Panc1 (cell line): ENCODE results near the gene TMEM212. TPM values are rescaled to one million over a fixed set of nuclear protein-coding genes. Genes with fewer than 3 reads are reported as not detected.

Experiments used
- ATAC-seq: fragments of 200-7000 bp; cut with Tn5 transposase; 2 replicates; pipeline ENCODE4 v1.9.1; 2020; ENCODE audit warnings: mild to moderate bottlenecking, moderate library complexity
- BruUV-seq: library from RNA; stranded (reverse); fragments of 400-500 nt; replicated peaks from 2 replicates; lab custom pipeline; 2021; lab: Mats Ljungman, UMichigan
- CTCF ChIA-PET: fragments of 300-600 bp; sonication (Branson Sonifier 250); formaldehyde crosslinking; loops from one replicate; lab custom pipeline; 2022; ENCODE audit warnings: antibody characterized with exemption; lab: Charles Lee
- POLR2A ChIA-PET: fragments of 300-600 bp; sonication (Branson Sonifier 250); formaldehyde crosslinking; loops from one replicate; lab custom pipeline; 2022; ENCODE audit warnings: antibody characterized with exemption; lab: Charles Lee
- DNase-seq: peaks from one replicate; pipeline ENCODE4 v3.0.0-alpha.2; 2010; ENCODE audit warnings: low read depth, low spot score
- H3K27ac ChIP-seq: 2 replicates; pipeline ENCODE4 v1.5.1; 2011; ENCODE audit warnings: mild to moderate bottlenecking, low read length, inconsistent platforms
- H3K27me3 ChIP-seq: fragments of 200-500 bp; sonication (Bioruptor generic); 2 replicates; pipeline ENCODE4 v1.6.0; 2014; ENCODE audit warnings: low read length, inconsistent platforms; ENCODE audit not compliant: control insufficient read depth, insufficient read depth
- H3K36me3 ChIP-seq: fragments of 200-500 bp; sonication (Bioruptor generic); 2 replicates; pipeline ENCODE4 v1.5.1; 2014; ENCODE audit warnings: inconsistent platforms, mild to moderate bottlenecking, low read length, moderate library complexity; ENCODE audit not compliant: control insufficient read depth, insufficient read depth
- H3K4me1 ChIP-seq: 2 replicates; pipeline ENCODE4 v1.5.1; 2011; ENCODE audit warnings: inconsistent platforms, mild to moderate bottlenecking, low read length, moderate library complexity; ENCODE audit not compliant: control insufficient read depth, insufficient read depth
- H3K4me3 ChIP-seq, 2 experiments: 2 replicates each; pipeline ENCODE4 v1.5.1; 2011 to 2012; ENCODE audit warnings: low read depth in 2 of 2, low read length in 2 of 2, mild to moderate bottlenecking in 2 of 2, inconsistent platforms in 1 of 2, moderate library complexity in 1 of 2
- H3K9me3 ChIP-seq: fragments of 200-500 bp; sonication (Bioruptor generic); 2 replicates; pipeline ENCODE4 v1.5.1; 2014; ENCODE audit warnings: low read depth, mild to moderate bottlenecking, inconsistent platforms, low read length, moderate library complexity; ENCODE audit not compliant: control insufficient read depth, insufficient read depth
- POLR2AphosphoS5 ChIP-seq: IDR thresholded peaks from 2 replicates; pipeline ENCODE4 v1.6.1; 2012; ENCODE audit warnings: mild to moderate bottlenecking, low read depth, low read length, moderate library complexity
- SIN3A ChIP-seq: IDR thresholded peaks from 2 replicates; pipeline ENCODE4 v1.6.1; 2012; ENCODE audit warnings: low read depth, mild to moderate bottlenecking, low read length, moderate library complexity, borderline replicate concordance; ENCODE audit not compliant: insufficient read depth
- TCF7L2 ChIP-seq: IDR thresholded peaks from 2 replicates; pipeline ENCODE4 v1.6.1; 2011; ENCODE audit warnings: mild to moderate bottlenecking, low read depth, low read length, inconsistent platforms
- in situ Hi-C: cut with HindIII; loops from 2 replicates; pipeline ENCODE4 v1.10.0; 2016; ENCODE audit warnings: low sequenced_read_pairs, low pct_unique_long_range_greater_than_20kb
- intact Hi-C: fragments of 100-400 bp; cut with micrococcal nuclease; formaldehyde crosslinking; loops from one replicate; pipeline ENCODE4 v1.10.0; 2022; ENCODE audit not compliant: unreplicated experiment
- total RNA-seq: library from RNA; stranded (reverse); gene quantifications from one replicate; pipeline ENCODE4 v1.2.1, GENCODE V29; 2021; ENCODE audit not compliant: unreplicated experiment
- TF ChIP-seq, protein P1 (sequence below), 2 experiments: IDR thresholded peaks; 2 replicates each; pipeline ENCODE4 v1.6.1; 2011 to 2012; ENCODE audit warnings: low read depth in 2 of 2, control low read depth in 1 of 2, low read length in 1 of 2, mild to moderate bottlenecking in 1 of 2, moderate library complexity in 1 of 2; ENCODE audit not compliant: insufficient read depth in 1 of 2
- TF ChIP-seq, protein P2 (sequence below): fragments of 450-650 bp; IDR thresholded peaks from 2 replicates; pipeline ENCODE4 v1.5.1; 2017; ENCODE audit warnings: mild to moderate bottlenecking

The TMEM212 gene
- total RNA-seq, 1 experiment from 2014 or later: not detected

DNA sequence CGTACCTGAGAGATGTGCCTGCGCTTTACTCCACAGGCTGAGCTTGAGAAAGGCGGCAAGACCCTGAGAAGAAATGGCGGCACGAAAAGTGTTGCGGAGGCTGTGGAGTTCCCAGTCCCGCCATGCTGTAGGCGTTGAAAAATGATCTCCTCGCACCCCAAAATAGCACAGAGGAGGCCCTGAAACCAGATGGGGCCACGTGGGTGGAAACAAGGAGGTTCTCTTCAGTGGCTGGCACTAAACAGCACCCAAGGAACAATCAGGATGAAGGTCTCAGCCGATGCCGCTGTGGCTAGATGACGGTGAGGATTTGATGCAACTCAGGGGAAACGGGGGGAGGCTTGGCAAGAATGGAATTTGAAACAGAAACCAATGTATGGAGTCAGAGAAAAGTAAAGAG is 57.3 kb downstream of the TMEM212 start:
- Histone ChIP-seq H3K4me1 (no peaks in the 10 kb centered on the region), H3K36me3 (no peaks in the 10 kb centered on the region), H3K27ac (no peak overlapping the region), H3K27me3 (no peaks in the 10 kb centered on the region; the same call in 1 of the 2 replicates), H3K9me3 (no peaks in the 10 kb centered on the region), H3K4me3 (no peak overlapping the region)
- in situ Hi-C loops (no loop called here), intact Hi-C loops (no loop called here)
- ATAC-seq (no peak), DNase-seq (no peak)
- TF ChIP-seq, protein P1, sequence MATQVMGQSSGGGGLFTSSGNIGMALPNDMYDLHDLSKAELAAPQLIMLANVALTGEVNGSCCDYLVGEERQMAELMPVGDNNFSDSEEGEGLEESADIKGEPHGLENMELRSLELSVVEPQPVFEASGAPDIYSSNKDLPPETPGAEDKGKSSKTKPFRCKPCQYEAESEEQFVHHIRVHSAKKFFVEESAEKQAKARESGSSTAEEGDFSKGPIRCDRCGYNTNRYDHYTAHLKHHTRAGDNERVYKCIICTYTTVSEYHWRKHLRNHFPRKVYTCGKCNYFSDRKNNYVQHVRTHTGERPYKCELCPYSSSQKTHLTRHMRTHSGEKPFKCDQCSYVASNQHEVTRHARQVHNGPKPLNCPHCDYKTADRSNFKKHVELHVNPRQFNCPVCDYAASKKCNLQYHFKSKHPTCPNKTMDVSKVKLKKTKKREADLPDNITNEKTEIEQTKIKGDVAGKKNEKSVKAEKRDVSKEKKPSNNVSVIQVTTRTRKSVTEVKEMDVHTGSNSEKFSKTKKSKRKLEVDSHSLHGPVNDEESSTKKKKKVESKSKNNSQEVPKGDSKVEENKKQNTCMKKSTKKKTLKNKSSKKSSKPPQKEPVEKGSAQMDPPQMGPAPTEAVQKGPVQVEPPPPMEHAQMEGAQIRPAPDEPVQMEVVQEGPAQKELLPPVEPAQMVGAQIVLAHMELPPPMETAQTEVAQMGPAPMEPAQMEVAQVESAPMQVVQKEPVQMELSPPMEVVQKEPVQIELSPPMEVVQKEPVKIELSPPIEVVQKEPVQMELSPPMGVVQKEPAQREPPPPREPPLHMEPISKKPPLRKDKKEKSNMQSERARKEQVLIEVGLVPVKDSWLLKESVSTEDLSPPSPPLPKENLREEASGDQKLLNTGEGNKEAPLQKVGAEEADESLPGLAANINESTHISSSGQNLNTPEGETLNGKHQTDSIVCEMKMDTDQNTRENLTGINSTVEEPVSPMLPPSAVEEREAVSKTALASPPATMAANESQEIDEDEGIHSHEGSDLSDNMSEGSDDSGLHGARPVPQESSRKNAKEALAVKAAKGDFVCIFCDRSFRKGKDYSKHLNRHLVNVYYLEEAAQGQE (IDR thresholded peaks at IDR 0.05; ENCODE audit: insufficient read depth in 1 of 2, low read depth in 2 of 2, low read length in 1 of 2): no peak
- TF ChIP-seq TCF7L2 (no peak), POLR2AphosphoS5 (no peak), SIN3A (no peak)
- TF ChIP-seq, protein P2, sequence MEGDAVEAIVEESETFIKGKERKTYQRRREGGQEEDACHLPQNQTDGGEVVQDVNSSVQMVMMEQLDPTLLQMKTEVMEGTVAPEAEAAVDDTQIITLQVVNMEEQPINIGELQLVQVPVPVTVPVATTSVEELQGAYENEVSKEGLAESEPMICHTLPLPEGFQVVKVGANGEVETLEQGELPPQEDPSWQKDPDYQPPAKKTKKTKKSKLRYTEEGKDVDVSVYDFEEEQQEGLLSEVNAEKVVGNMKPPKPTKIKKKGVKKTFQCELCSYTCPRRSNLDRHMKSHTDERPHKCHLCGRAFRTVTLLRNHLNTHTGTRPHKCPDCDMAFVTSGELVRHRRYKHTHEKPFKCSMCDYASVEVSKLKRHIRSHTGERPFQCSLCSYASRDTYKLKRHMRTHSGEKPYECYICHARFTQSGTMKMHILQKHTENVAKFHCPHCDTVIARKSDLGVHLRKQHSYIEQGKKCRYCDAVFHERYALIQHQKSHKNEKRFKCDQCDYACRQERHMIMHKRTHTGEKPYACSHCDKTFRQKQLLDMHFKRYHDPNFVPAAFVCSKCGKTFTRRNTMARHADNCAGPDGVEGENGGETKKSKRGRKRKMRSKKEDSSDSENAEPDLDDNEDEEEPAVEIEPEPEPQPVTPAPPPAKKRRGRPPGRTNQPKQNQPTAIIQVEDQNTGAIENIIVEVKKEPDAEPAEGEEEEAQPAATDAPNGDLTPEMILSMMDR: no peak
- POLR2A ChIA-PET: no interaction called here
- no TSS peak for BruUV-seq
- CTCF ChIA-PET: no interaction called here

DNA sequence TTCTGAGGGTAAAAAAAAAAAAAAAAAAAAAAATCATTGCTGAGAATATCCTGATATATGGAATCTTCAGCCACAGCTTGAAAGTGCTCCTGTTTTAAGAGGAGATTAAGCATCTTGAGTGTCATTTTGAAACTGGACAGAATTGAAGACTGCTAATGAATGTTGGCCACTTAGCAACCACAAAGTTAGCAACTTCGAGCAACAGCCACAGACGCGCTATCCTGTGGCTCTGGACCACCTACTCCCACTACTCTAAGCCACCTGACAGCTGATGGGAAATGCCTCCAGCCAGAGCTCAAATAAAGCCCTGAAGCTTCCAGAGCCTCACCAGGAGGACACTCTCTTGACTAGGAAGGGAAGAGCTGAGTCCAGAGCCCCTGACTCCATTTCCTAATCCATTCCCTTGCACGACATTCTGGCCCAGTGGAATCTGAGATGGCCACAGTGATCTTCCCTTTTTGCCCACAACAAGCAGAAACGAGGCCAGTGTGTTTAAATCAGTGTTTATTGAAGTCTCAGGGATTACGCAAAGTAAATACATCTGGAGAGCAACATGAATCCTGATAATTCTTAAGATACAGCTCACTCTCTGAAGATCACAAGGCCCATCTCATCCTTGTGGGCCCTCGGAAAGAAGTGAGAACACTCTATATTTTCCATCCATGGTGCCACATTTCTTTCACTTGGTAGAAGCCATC is 58.6 kb downstream of the TMEM212 start:
- intact Hi-C loops: no loop called here
- ChIA-PET POLR2A (no interaction called here), CTCF (interaction anchor here (0.6 kb wide), 1 partner anchor 544 kb away, joined by 6 read pairs; no protein-coding TSS in a partner anchor)
- Histone ChIP-seq H3K27ac (no peak overlapping the region), H3K27me3 (no peaks in the 10 kb centered on the region), H3K4me1 (no peaks in the 10 kb centered on the region), H3K36me3 (no peaks in the 10 kb centered on the region), H3K9me3 (no peaks in the 10 kb centered on the region), H3K4me3 (no peak overlapping the region)
- BruUV-seq: no TSS peak
- TF ChIP-seq SIN3A: no peak
- TF ChIP-seq TCF7L2: no peak
- TF ChIP-seq, protein P2: no peak
- TF ChIP-seq, protein P1 (IDR thresholded peaks at IDR 0.05; ENCODE audit: insufficient read depth in 1 of 2, low read depth in 2 of 2, low read length in 1 of 2): no peak
- no peak for TF ChIP-seq POLR2AphosphoS5
- no peak for ATAC-seq
- no peak for DNase-seq
- in situ Hi-C loops: no loop called here
